Inferior parietal cortex (tissue), 1 donor: Measurements from ENCODE around the gene MAD2L1BP.
A peak's percentile ranks its signal among the peaks of the same experiment; 100 is the strongest.
"Not testable (repeated sequence)": the region's sequence is repeated elsewhere in the genome, so short reads cannot be mapped to it uniquely, and the experiment has no call there.

ENCODE experiments used
- DNase-seq: peaks from one replicate; pipeline ENCODE4 v3.0.0-alpha.2; 2016; ENCODE audit errors: extremely low spot score

Gene MAD2L1BP

GRCh38 chr6:43625393-43625992 is 10.1 kb upstream of the MAD2L1BP start:
- no peak for DNase-seq

- DNase-seq: peak; percentile 65
Measured at GRCh38 chr6:43627008-43627825, 8.4 kb upstream of the MAD2L1BP start.

- DNase-seq: no peak
Measured at GRCh38 chr6:43628393-43629103, 7.1 kb upstream of the MAD2L1BP start.

- peak; percentile 99 for DNase-seq
Measured at GRCh38 chr6:43629104-43629504, 6.5 kb upstream of the MAD2L1BP start, which contains the start of gene GTPBP2. GTPBP2 (minus strand) TSS chr6:43629264; CDS start chr6:43629162, 102 bp downstream.

GRCh38 chr6:43629505-43630300 is 5.9 kb upstream of the MAD2L1BP start:
- peak; percentile 95 for DNase-seq

GRCh38 chr6:43630980-43631619 is 4.5 kb upstream of the MAD2L1BP start:
- peak; percentile 47 for DNase-seq

GRCh38 chr6:43633002-43633401 is 2.6 kb upstream of the MAD2L1BP start:
- DNase-seq: not testable (repeated sequence)

GRCh38 chr6:43634702-43635303 is 837 bp upstream of the MAD2L1BP start:
- no peak for DNase-seq

GRCh38 chr6:43636308-43636659 is 644 bp downstream of the MAD2L1BP start:
- no peak for DNase-seq

- no peak for DNase-seq
Measured at GRCh38 chr6:43639984-43640800, 4.6 kb downstream of the MAD2L1BP start.

- no peak for DNase-seq
Measured at GRCh38 chr6:43644940-43645612, 9.4 kb downstream of the MAD2L1BP start, which contains the start of gene RSPH9. RSPH9 (plus strand) TSS chr6:43645036; CDS start chr6:43645099, 63 bp downstream.

- no peak for DNase-seq
Measured at GRCh38 chr6:43645613-43645964, 9.9 kb downstream of the MAD2L1BP start.

- no peak for DNase-seq
Measured at GRCh38 chr6:43647613-43648012, 12.0 kb downstream of the MAD2L1BP start.

GRCh38 chr6:43648248-43648647 is 12.6 kb downstream of the MAD2L1BP start:
- no peak for DNase-seq

GRCh38 chr6:43652822-43653221 is 17.2 kb downstream of the MAD2L1BP start:
- not testable (repeated sequence) for DNase-seq

GRCh38 chr6:43657221-43657802 is 21.7 kb downstream of the MAD2L1BP start:
- DNase-seq: no peak

GRCh38 chr6:43658161-43658560 is 22.5 kb downstream of the MAD2L1BP start:
- no peak for DNase-seq

GRCh38 chr6:43662948-43663347 is 27.3 kb downstream of the MAD2L1BP start:
- DNase-seq: not testable (repeated sequence)

- DNase-seq: no peak
Measured at GRCh38 chr6:43665376-43665775, 29.7 kb downstream of the MAD2L1BP start.
